HS-27A (cell line): Measurements from ENCODE around the gene SEMA4B.
"Not testable (repeated sequence)": the region's sequence is repeated elsewhere in the genome, so short reads cannot be mapped to it uniquely, and the experiment has no call there.

ENCODE experiments used
- DNase-seq: peaks from one replicate; pipeline ENCODE4 v3.0.0-alpha.2; 2012; ENCODE audit warnings: low read depth, missing footprints

The SEMA4B gene

GRCh38 chr15:90178468-90179435 lies 22.4 kb upstream of the SEMA4B start:
- no peak for DNase-seq

DNA sequence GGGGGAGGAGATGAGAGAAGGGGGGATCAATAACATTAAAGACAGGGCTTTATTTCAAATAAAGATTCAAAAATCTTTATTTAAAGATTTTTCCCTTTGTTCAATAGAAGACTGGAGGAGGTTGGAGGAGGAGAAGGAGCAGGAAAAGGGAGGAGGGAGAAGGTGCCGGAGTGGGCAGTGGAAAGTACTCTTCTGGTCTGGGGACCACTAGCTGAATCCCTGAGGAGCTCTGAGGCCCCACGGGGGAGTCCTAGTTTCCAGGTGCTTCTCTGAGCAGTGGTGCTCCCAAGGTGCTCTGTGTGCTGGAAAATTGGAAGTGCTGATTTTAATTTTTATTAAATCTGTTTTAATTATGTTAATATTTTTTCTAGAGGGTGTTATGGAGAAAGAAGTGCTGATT lies 19.4 kb upstream of the SEMA4B start:
- DNase-seq: no peak

DNA sequence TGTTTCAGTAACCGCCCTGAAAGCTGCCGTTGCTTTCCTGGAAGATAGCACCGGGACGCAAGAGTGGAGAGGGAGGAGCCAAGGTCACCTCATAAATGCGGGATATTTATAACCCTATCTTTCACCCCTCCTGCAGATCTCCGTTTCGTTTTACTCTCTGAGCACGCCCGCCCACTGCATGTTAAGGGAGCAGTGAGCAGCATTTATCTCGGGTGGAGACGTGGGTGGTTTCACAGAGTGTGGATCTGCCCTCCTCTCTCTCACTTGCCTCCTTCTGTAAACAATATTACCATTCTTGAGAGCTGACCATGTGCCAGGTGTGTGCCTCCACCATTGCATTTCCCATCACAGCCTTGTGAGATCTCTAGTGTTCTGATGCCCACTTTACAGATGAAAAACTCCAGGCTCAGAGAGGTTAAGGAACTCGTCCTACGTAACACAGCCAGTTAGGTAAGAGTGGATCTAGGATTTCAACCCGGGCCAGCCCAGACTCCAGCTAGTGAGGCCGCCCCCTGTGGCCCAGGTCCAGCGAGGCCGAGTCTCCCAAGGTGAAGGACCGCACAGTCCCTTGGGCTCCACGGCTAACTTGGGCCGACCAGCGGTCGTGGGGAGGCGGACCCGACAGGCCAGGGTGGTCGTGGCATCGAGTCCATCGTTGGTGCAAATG lies 16.9 kb upstream of the SEMA4B start:
- no peak for DNase-seq

- DNase-seq: no peak
Observed at GRCh38 chr15:90184786-90185704, 16.1 kb upstream of the SEMA4B start.

DNA sequence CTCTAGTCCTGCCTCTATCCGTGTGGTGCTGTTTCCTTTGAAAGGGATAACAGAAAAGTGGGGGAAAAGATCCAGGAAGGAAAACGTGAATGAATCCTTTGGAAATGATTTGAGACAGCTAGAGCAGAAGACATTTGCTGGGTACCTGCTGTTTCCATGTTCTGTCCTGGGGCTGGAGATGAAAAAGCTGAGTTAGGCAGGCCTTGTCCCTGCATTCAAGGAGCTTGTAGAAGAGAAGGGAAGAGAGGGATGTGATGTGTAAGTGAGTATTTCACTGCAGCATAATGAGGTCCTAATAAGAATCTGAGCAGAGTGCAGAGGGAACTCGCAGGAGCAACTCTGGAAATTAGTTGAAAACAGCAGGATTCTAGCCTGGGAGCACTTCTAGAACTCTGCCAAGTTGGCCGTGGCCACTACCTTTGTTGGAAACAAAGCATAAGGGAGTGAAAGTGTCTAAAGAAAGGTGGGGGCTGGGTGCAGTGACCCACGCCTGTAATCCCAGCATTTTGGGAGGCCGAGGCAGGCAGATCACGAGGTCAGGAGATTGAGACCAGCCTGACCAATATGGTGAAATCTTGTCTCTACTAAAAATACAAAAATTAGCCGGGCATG lies 13.8 kb upstream of the SEMA4B start:
- no peak for DNase-seq

DNA sequence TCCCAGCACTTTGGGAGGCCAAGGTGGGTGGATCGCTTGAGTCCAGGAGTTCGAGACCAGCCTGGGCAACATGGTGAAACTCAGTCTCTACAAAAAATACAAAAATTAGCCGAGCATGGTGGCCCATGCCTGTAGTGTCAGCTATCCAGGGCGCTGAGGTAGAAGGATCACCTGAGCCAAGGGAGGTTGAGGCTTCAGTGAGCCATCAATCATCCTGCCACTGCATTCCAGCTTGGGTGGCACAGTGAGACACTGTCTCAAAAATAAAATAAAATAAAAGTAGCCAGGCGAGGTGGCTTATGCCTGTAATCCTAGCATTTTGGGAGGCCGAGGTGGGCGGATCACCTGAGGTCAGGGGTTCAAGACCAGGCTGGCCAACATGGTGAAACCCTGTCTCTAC lies 13.1 kb upstream of the SEMA4B start:
- DNase-seq: not testable (repeated sequence)

DNA sequence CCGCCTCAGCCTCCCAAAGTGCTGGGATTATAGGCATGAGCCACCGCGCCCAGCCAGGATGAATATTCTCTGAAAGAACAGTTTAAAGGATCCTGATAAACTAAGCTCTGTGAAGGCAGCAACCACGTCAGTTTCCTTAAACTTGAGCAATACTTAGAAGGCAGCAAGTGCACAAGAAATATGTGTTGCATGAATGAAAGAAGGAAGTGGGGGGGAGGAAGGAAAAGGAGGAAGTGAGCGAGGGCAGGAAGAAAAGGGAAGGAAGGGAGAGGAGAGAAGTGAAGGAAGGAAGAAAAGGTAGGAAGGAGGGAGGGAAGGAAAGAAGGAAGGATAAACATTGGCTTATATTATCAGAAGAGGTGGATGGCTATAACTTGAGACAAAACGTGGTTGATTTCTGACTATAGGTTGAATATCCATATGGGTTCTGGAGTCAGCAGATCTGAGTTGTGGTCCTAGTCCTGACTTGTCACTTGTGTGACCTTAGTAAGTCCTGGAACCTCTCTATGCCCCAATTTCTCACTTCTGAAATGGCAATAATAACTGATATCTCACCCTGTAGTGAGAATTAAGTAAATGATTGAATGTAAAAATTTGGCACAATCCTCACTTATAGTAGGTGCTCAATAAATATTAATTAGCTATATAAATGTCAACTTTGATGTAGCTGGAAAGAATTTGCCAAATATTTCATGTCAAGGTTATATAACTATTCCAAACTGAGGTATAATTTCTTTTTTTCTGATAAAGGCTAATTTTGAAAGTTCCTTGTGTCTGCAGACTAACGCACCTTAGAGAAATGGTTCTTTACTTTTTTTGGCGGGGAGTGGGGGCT lies 12.0 kb upstream of the SEMA4B start:
- DNase-seq: no peak

DNA sequence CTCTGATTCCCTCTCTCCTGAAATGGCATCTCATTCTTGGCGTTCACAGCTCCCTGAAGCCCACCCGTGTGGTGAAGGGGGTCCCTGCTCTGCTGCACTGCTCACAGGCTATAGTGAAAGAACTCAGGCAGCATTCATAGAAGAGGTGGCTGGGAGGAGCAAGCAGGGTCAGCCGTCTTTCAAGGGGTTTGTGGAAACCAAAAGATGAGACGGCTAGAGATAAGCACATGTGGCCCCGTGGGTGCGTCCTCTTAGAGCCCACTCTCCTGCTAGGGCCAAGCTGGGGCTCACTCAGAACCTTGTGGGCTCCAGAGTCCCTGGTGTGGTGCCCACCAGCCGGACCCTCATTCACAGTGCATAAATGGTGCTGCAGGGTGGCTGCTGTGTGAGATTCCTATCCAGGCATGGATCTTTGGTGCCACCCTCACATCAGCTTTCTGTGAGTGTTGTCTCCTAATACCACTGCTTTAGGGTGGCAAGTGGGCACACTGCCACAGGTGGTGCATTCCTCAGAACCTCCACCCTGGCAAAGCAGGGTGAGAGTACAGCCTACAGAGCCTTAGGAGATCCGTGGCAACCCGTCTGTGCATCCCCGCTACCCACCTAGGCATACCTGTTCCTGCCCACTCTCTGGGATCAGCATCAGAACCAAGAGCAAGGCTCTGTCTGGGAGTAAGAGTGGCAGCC lies 11.2 kb upstream of the SEMA4B start:
- DNase-seq: no peak

GRCh38 chr15:90190606-90191343 lies 10.4 kb upstream of the SEMA4B start:
- no peak for DNase-seq

DNA sequence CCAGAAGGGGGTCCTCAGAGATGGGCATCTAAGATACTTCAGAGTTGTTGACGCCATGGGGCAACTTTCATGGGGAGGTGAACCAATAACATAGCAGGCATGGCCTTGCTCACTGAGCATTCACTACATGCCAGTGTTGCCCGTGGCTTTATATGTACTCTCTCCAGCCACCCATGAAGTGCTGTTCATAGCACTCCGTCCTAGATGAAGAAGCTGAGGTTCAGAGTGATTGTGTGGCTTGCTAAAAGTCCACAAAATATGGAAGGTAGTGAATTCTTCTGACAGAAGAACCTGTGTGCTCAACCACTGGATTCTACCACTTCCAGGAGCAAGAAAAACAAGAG lies 9.8 kb upstream of the SEMA4B start:
- no peak for DNase-seq

GRCh38 chr15:90191794-90192509 lies 9.2 kb upstream of the SEMA4B start:
- DNase-seq: no peak

- no peak for DNase-seq
Observed at GRCh38 chr15:90192961-90193786, 8.0 kb upstream of the SEMA4B start.

GRCh38 chr15:90194655-90195054 lies 6.5 kb upstream of the SEMA4B start:
- no peak for DNase-seq

DNA sequence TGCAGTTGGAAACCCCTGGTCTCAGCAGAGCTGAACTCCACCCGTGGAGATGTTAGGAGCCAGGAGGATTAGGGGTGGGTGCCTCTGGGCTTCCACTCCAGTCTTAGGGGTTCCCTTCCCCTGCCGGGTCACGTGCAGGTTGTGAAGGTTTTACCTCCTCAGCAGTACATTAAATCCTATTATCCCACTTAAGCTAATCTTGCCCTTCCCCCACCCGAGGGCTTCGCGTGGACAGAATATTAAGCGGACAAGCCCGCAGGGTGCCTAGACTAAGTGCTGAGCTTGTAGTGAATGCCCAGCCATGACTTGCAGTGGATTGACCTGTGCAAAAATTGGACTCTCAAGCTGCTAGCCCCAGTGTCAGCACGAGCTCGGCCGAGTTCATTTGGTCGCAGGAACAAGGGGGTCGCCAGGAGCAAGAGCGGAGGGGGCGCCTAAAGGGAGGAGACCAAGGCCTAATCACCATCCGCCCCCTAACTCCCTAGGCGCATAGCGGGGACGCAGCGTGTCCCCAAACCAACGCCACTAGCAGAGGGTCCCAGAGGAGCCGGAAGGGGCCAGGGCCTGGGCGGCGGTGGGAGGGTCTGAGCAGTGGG lies 498 bp upstream of the SEMA4B start:
- DNase-seq: no peak

DNA sequence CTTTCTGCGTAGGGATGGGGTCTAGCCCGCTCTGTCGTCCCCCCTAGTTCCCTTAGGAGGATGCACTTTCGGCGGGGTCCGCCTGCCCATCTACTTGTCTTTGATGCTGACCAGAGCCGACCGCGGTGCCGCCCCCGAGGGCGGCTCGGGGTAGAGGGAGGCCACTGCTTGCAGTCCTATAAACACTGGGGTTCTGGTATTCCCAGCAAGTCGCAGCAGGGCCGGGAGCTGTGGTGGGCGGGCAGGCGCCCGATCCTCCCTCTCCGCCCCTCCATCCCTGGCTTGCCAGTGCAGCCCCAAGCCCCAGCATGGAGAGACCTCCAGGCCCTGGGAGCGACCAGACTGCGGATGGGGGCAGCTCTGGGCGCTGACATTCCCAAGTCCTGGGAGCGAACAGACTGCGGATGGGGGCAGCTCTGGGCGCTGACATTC lies 830 bp downstream of the SEMA4B start:
- no peak for DNase-seq

DNA sequence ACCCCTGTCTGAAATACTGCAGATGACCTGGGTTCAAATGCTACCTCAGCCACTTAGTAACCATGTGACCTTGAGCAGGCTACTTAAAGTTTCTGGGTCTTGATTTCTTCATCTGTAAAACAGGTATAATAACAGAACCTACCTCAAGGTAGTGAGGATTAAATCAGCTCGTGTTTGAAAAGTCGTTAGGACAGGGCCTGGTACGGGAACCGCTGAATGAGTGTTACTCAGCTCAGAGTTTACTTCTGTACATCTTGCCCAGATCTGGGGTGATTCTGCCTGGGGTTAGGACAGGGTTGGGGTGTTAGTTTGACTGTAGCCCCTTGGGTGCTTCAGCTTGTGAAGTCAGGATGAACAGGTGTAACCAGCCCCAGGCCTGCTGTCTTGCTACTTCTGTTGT lies 1.8 kb downstream of the SEMA4B start:
- DNase-seq: no peak

GRCh38 chr15:90203473-90203872 lies 2.3 kb downstream of the SEMA4B start:
- DNase-seq: no peak

DNA sequence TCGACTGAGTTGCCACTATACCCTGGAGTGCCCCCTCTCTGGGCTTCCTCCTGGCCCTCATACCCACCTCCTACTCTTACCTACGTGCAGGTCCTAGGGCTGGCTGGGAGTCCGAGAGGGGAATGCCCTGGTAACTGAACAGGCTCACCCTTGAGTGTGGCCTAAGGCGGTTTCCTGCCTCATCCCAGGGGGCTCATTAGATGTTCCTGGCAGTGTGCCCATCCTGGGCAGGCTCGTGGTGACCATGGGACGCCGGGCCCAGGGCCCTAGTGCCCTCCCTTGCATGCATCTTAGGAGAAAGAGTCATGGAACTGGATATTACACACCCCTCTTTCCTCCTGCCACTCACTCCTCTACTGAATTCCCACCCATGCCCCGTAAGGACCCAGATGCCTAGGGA lies 2.8 kb downstream of the SEMA4B start:
- no peak for DNase-seq
